ENCODE measurements around the gene CDCA8.

DNA sequence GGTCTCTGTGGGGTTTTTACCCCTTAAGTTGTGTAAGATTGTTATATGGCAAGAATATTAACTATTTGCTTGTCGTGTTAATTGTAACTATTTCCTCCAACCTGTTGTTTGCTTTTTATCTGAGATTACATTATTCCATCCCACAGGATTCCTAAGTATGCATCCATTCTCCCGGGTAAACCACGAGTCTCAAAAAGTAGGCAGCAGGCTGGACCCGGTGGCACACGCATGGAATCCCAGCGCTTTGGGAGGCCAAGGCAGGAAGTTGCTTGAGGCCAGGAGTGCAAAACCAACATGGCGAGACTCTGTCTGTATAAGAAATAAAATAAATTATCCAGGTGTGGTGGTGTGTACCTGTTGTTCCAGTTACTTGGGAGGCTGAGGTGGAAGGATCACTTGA lies 45.0 kb upstream of the CDCA8 start:
- TF ChIP-seq CTCF (conservative IDR thresholded peaks at IDR 0.05; ENCODE audit: low read depth in 2 of 2) (no peak), POLR2AphosphoS5 (IDR thresholded peaks at IDR 0.05; ENCODE audit: low read depth) (no peak), EZH2phosphoT487 (IDR thresholded peaks at IDR 0.05; ENCODE audit: unreplicated experiment) (no peak), EZH2 (IDR thresholded peaks at IDR 0.05; ENCODE audit: low read depth, unreplicated experiment) (no peak), REST (IDR thresholded peaks at IDR 0.05; ENCODE audit: unreplicated experiment) (no peak), JUNB (IDR thresholded peaks at IDR 0.05; ENCODE audit: unreplicated experiment) (no peak)
